NCI-H1048 (cell line): ENCODE results near the gene SH3PXD2B.
"Not testable (repeated sequence)": the region's sequence is repeated elsewhere in the genome, so short reads cannot be mapped to it uniquely, and the experiment has no call there.

Source experiments
- DNase-seq: peaks from one replicate; lab custom pipeline; 2025; lab: John Stamatoyannopoulos, UW

The SH3PXD2B gene

GRCh38 chr5:172339264-172340180 lies 114.8 kb downstream of the SH3PXD2B start:
- DNase-seq, result no peak

- DNase-seq, result no peak
These were observed 117.5 kb downstream of the SH3PXD2B start for GRCh38 chr5:172336676-172337285.

GRCh38 chr5:172336264-172336663 lies 118.1 kb downstream of the SH3PXD2B start:
- DNase-seq, result no peak

- DNase-seq, result no peak
These were observed 118.6 kb downstream of the SH3PXD2B start for GRCh38 chr5:172335721-172336120.

- no peak for DNase-seq
These were observed 119.7 kb downstream of the SH3PXD2B start for GRCh38 chr5:172334641-172335040.

- DNase-seq, result no peak
These were observed 120.1 kb downstream of the SH3PXD2B start for GRCh38 chr5:172334196-172334595.

GRCh38 chr5:172326901-172327300 lies 127.4 kb downstream of the SH3PXD2B start:
- DNase-seq, result not testable (repeated sequence)

GRCh38 chr5:172325452-172325851 lies 128.9 kb downstream of the SH3PXD2B start:
- DNase-seq, result no peak

GRCh38 chr5:172322028-172322965 lies 132.0 kb downstream of the SH3PXD2B start:
- no peak for DNase-seq

GRCh38 chr5:172321593-172321992 lies 132.7 kb downstream of the SH3PXD2B start:
- DNase-seq, result no peak

GRCh38 chr5:172319708-172320441 lies 134.4 kb downstream of the SH3PXD2B start:
- DNase-seq, result no peak

GRCh38 chr5:172315587-172316493 lies 138.5 kb downstream of the SH3PXD2B start:
- DNase-seq, result no peak

GRCh38 chr5:172313915-172314314 lies 140.4 kb downstream of the SH3PXD2B start:
- no peak for DNase-seq

- DNase-seq, result no peak
These were observed 142.0 kb downstream of the SH3PXD2B start for GRCh38 chr5:172312286-172312685.

GRCh38 chr5:172311605-172312004 lies 142.7 kb downstream of the SH3PXD2B start:
- no peak for DNase-seq

GRCh38 chr5:172311026-172311425 lies 143.3 kb downstream of the SH3PXD2B start:
- no peak for DNase-seq

- DNase-seq, result no peak
These were observed 148.9 kb downstream of the SH3PXD2B start for GRCh38 chr5:172305380-172305779.

GRCh38 chr5:172303572-172304335 lies 150.6 kb downstream of the SH3PXD2B start:
- no peak for DNase-seq

GRCh38 chr5:172303162-172303561 lies 151.2 kb downstream of the SH3PXD2B start:
- no peak for DNase-seq
